Measurements from ENCODE around the gene SNORC. TPM values are rescaled to one million over a fixed set of nuclear protein-coding genes. Genes with fewer than 3 reads are reported as not detected.

SNORC gene
- total and polyA plus RNA-seq, 2 donors (not counting 1 experiment from before 2014, with no cell fraction given), result 0.91 to 0.94 TPM

DNA sequence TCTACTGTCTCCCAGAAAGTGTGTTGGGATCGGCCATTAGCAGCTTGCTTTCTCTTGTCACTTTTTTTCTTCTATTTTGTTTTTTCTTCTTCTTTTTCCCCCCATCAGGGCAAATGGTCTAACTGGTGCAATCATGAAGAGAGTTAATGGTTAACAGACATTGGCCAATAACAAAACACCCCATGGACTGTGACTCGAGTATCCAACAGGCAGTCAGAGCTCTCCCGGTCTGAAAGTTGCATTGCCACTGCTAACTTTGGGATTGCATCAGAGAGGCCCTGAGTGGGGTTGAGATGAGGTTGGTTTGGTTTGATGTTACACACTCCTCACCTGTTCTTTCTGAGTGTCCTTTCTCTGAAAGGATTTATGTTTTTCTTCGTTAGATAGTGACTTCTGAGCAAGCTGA, 12.9 kb upstream of the SNORC start:
- Histone ChIP-seq H3K27ac (ENCODE audit: low read length in 2 of 2) (no peak overlapping the region), H3K4me3 (ENCODE audit: control extremely low read depth in 1 of 5, extremely low read depth in 1 of 5, insufficient read depth in 1 of 5, low read depth in 2 of 5, low read length in 4 of 5) (no peak overlapping the region), H3K27me3 (replicated peaks in 1 of 4; ENCODE audit: control extremely low read depth in 1 of 4, control insufficient read depth in 3 of 4, insufficient read depth in 4 of 4, low read length in 3 of 4) (no peaks in the 10 kb centered on the region), H3K9me3 (ENCODE audit: control extremely low read depth in 1 of 3, control insufficient read depth in 2 of 3, insufficient read depth in 1 of 3, low read length in 2 of 3) (no peaks in the 10 kb centered on the region), H3K4me2 (replicated peaks; ENCODE audit: low read depth, low read length, poor library complexity, severe bottlenecking) (no peak overlapping the region), H3K9ac (ENCODE audit: low read length) (no peak overlapping the region), H3K36me3 (replicated peaks in 1 of 2; ENCODE audit: control extremely low read depth in 1 of 2, control insufficient read depth in 1 of 2, extremely low read depth in 1 of 2, insufficient read depth in 2 of 2, low read length in 1 of 2) (peaks cover 1 to 43% of the 10 kb centered on the region in 2 experiments), H4K20me1 (ENCODE audit: control insufficient read depth, insufficient read depth, low read length, poor library complexity, severe bottlenecking) (no peaks in the 10 kb centered on the region), H2AFZ (ENCODE audit: insufficient read depth, low read depth, low read length, poor library complexity, severe bottlenecking) (no peak overlapping the region), H3K4me1 (ENCODE audit: control insufficient read depth in 2 of 2, insufficient read depth in 2 of 2, low read length in 2 of 2) (no peaks in the 10 kb centered on the region), H3K79me2 (ENCODE audit: control insufficient read depth, insufficient read depth, low read length) (no peaks in the 10 kb centered on the region)
- no peaks in the 10 kb centered on the region for H3K9me3 Mint-ChIP-seq (ENCODE audit: insufficient read depth)
- ATAC-seq (ENCODE audit: low read depth) (no peak), DNase-seq (no peak)
- TF ChIP-seq EZH2 (IDR thresholded peaks at IDR 0.05; ENCODE audit: borderline replicate concordance, insufficient read depth, low read depth, low read length, poor library complexity, severe bottlenecking), result no peak
- TF ChIP-seq, protein P1, sequence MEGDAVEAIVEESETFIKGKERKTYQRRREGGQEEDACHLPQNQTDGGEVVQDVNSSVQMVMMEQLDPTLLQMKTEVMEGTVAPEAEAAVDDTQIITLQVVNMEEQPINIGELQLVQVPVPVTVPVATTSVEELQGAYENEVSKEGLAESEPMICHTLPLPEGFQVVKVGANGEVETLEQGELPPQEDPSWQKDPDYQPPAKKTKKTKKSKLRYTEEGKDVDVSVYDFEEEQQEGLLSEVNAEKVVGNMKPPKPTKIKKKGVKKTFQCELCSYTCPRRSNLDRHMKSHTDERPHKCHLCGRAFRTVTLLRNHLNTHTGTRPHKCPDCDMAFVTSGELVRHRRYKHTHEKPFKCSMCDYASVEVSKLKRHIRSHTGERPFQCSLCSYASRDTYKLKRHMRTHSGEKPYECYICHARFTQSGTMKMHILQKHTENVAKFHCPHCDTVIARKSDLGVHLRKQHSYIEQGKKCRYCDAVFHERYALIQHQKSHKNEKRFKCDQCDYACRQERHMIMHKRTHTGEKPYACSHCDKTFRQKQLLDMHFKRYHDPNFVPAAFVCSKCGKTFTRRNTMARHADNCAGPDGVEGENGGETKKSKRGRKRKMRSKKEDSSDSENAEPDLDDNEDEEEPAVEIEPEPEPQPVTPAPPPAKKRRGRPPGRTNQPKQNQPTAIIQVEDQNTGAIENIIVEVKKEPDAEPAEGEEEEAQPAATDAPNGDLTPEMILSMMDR (IDR thresholded peaks at IDR 0.05), result no peak
- H3K4me3 Mint-ChIP-seq, result no peak overlapping the region
- CTCF ChIA-PET, result interaction anchor here (3.1 kb wide), 1 partner anchor 197 kb away, joined by 9 read pairs; no protein-coding TSS in a partner anchor
- H3K4me1 Mint-ChIP-seq, result no peaks in the 10 kb centered on the region
- H3K27ac Mint-ChIP-seq, result no peak overlapping the region
- no peaks in the 10 kb centered on the region for H3K27me3 Mint-ChIP-seq
- 83% methylated on average over 1 of the region's 4 CpGs for WGBS (ENCODE audit: insufficient coverage)
- POLR2A ChIA-PET, result no interaction called here
- intact Hi-C loops (cut with micrococcal nuclease), result loop anchor here (10.0 kb wide), 1 partner anchor 528 kb away; no protein-coding TSS in a partner anchor

DNA sequence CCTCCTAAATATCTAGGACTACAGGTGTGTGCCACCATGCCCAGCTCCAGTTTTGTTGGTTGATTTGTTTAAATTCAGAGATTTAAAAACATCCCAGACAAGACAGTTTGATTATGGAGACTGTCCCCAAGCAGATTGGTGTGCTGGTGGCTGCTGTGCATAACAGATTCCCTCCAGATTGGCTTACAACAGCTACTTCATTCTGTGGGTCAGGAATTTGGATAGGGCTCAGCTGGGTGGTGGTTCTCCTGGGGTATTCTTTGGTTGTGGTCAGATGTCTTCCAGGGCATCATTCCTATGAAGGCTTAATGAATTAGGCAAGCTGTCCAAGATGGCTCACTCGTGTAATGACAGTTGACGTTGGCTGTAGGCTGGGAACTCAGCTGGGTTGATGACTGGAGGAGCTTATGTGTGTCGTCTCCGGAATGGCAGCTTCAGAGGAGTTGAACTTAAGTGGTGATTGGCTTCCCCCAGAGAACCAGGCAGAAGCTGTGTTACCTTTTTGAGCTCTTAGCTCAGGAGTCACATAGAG, 10.6 kb upstream of the SNORC start:
- Histone ChIP-seq H4K20me1 (ENCODE audit: control insufficient read depth, insufficient read depth, low read length, poor library complexity, severe bottlenecking) (no peaks in the 10 kb centered on the region), H3K79me2 (ENCODE audit: control insufficient read depth, insufficient read depth, low read length) (no peaks in the 10 kb centered on the region), H3K9me3 (ENCODE audit: control extremely low read depth in 1 of 3, control insufficient read depth in 2 of 3, insufficient read depth in 1 of 3, low read length in 2 of 3) (no peaks in the 10 kb centered on the region), H3K9ac (ENCODE audit: low read length) (no peak overlapping the region), H3K36me3 (replicated peaks in 1 of 2; ENCODE audit: control extremely low read depth in 1 of 2, control insufficient read depth in 1 of 2, extremely low read depth in 1 of 2, insufficient read depth in 2 of 2, low read length in 1 of 2) (peaks cover 1 to 40% of the 10 kb centered on the region in 2 experiments), H3K27ac (ENCODE audit: low read length in 2 of 2) (no peak overlapping the region), H3K4me1 (ENCODE audit: control insufficient read depth in 2 of 2, insufficient read depth in 2 of 2, low read length in 2 of 2) (no peaks in the 10 kb centered on the region), H3K4me3 (ENCODE audit: control extremely low read depth in 1 of 5, extremely low read depth in 1 of 5, insufficient read depth in 1 of 5, low read depth in 2 of 5, low read length in 4 of 5) (no peak overlapping the region), H2AFZ (ENCODE audit: insufficient read depth, low read depth, low read length, poor library complexity, severe bottlenecking) (no peak overlapping the region), H3K27me3 (replicated peaks in 1 of 4; ENCODE audit: control extremely low read depth in 1 of 4, control insufficient read depth in 3 of 4, insufficient read depth in 4 of 4, low read length in 3 of 4) (no peaks in the 10 kb centered on the region), H3K4me2 (replicated peaks; ENCODE audit: low read depth, low read length, poor library complexity, severe bottlenecking) (no peak overlapping the region)
- POLR2A ChIA-PET, result no interaction called here
- no peak for DNase-seq
- no peak overlapping the region for H3K27ac Mint-ChIP-seq
- H3K4me3 Mint-ChIP-seq, result no peak overlapping the region
- CTCF ChIA-PET, result interaction anchor here (0.6 to 3.1 kb wide), 3 partner anchors 28 to 195 kb away, joined by 3 to 9 read pairs (median 4); no protein-coding TSS in a partner anchor
- no peak for ATAC-seq (ENCODE audit: low read depth)
- 98% methylated on average over 4 of the region's 4 CpGs for WGBS (ENCODE audit: insufficient coverage)
- TF ChIP-seq, protein P1 (IDR thresholded peaks at IDR 0.05), result no peak
- TF ChIP-seq EZH2 (IDR thresholded peaks at IDR 0.05; ENCODE audit: borderline replicate concordance, insufficient read depth, low read depth, low read length, poor library complexity, severe bottlenecking), result no peak
- H3K4me1 Mint-ChIP-seq, result no peaks in the 10 kb centered on the region
- no peaks in the 10 kb centered on the region for H3K9me3 Mint-ChIP-seq (ENCODE audit: insufficient read depth)
- no peaks in the 10 kb centered on the region for H3K27me3 Mint-ChIP-seq
- intact Hi-C loops (cut with micrococcal nuclease), result loop anchor here (10.0 kb wide), 1 partner anchor 525 kb away; no protein-coding TSS in a partner anchor
